HepG2 (cell line): Measurements from ENCODE around the gene NPTXR.

ENCODE experiments used
- KDM1A ChIP-seq: IDR thresholded peaks from 2 replicates; pipeline ENCODE4 v1.6.1; 2016; ENCODE audit warnings: missing compliant biosample characterization
- NFIB ChIP-seq: sonication (generic); formaldehyde crosslinking; IDR thresholded peaks from 2 replicates; pipeline ENCODE4 v1.9.0; 2021; ENCODE audit warnings: missing genetic modification reagents, mild to moderate bottlenecking, borderline replicate concordance
- SRSF9 ChIP-seq: fragments of 200-400 bp; formaldehyde crosslinking; IDR thresholded peaks from 2 replicates; pipeline ENCODE4 v1.6.1; 2018; ENCODE audit warnings: borderline replicate concordance, mild to moderate bottlenecking, low read depth, low read length; ENCODE audit not compliant: insufficient read depth, poor library complexity, severe bottlenecking
- TARDBP ChIP-seq: sonication (generic); formaldehyde crosslinking; IDR thresholded peaks from 2 replicates; pipeline ENCODE4 v1.8.0; 2022; ENCODE audit warnings: mild to moderate bottlenecking, missing genetic modification reagents
- ZNF230 ChIP-seq: sonication (generic); formaldehyde crosslinking; IDR thresholded peaks from 2 replicates; pipeline ENCODE4 v1.4.0; 2020; ENCODE audit warnings: mild to moderate bottlenecking, missing genetic modification reagents
- ZNF660 ChIP-seq: sonication (generic); formaldehyde crosslinking; IDR thresholded peaks from 2 replicates; pipeline ENCODE4 v1.5.1; 2020; ENCODE audit warnings: mild to moderate bottlenecking, low read depth, missing genetic modification reagents, borderline replicate concordance
- ZNF879 ChIP-seq: sonication (generic); formaldehyde crosslinking; IDR thresholded peaks from 2 replicates; pipeline ENCODE4 v1.8.1; 2023; ENCODE audit warnings: missing genetic modification reagents
- ZSCAN30 ChIP-seq: sonication (generic); formaldehyde crosslinking; IDR thresholded peaks from 2 replicates; pipeline ENCODE4 v1.5.0; 2020; ENCODE audit warnings: mild to moderate bottlenecking, missing genetic modification reagents
- TF ChIP-seq, protein P1 (sequence below): sonication (generic); formaldehyde crosslinking; IDR thresholded peaks from 2 replicates; pipeline ENCODE4 v1.5.0; 2020; ENCODE audit warnings: mild to moderate bottlenecking, missing genetic modification reagents, moderate library complexity

DNA sequence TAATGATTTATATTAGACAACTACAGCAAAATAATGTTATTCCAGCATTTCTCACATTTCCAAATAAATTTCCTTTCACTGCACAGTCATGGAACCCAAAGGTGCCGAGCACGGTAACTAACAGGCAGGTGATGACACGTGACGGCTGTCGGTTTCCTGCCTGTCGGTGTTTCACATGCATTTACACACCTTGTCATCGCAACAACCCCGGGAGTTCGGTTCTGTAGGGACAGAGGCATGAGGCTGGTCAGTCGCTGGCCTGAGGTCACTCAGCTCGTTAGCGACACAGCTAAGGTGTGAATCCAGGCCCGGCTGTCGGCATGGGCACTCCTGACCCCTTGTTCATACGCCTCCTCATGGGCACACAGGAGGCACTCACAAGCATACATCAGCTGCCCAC, 59.8 kb downstream of the NPTXR start:
- TF ChIP-seq ZNF230 (CRISPR knock-in tag): no peak
- TF ChIP-seq ZSCAN30 (CRISPR knock-in tag): no peak
- TF ChIP-seq NFIB (CRISPR knock-in tag): no peak
- TF ChIP-seq KDM1A: no peak
- TF ChIP-seq ZNF879 (CRISPR knock-in tag): no peak
- TF ChIP-seq, protein P1, sequence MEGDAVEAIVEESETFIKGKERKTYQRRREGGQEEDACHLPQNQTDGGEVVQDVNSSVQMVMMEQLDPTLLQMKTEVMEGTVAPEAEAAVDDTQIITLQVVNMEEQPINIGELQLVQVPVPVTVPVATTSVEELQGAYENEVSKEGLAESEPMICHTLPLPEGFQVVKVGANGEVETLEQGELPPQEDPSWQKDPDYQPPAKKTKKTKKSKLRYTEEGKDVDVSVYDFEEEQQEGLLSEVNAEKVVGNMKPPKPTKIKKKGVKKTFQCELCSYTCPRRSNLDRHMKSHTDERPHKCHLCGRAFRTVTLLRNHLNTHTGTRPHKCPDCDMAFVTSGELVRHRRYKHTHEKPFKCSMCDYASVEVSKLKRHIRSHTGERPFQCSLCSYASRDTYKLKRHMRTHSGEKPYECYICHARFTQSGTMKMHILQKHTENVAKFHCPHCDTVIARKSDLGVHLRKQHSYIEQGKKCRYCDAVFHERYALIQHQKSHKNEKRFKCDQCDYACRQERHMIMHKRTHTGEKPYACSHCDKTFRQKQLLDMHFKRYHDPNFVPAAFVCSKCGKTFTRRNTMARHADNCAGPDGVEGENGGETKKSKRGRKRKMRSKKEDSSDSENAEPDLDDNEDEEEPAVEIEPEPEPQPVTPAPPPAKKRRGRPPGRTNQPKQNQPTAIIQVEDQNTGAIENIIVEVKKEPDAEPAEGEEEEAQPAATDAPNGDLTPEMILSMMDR (CRISPR knock-in tag): no peak
- TF ChIP-seq TARDBP (CRISPR knock-in tag): no peak
- TF ChIP-seq SRSF9: no peak
- TF ChIP-seq ZNF660 (CRISPR knock-in tag): no peak
